KMS-11 (cell line): ENCODE results near the gene ANKRD44.

Experiments
- H2AFZ ChIP-seq: fragments of 200-600 bp; sonication (generic); 2 replicates; pipeline ENCODE4 v1.6.1; 2016; ENCODE audit warnings: antibody characterized with exemption, mixed run types, low read depth
- H3K27ac ChIP-seq: fragments of 200-600 bp; sonication (generic); 2 replicates; pipeline ENCODE4 v1.6.1; 2016; ENCODE audit warnings: mild to moderate bottlenecking, mixed run types
- H3K27me3 ChIP-seq: fragments of 200-600 bp; sonication (generic); 2 replicates; pipeline ENCODE4 v1.6.1; 2017; ENCODE audit warnings: mild to moderate bottlenecking, low read depth, mixed run types, moderate library complexity; ENCODE audit not compliant: insufficient read depth
- H3K36me3 ChIP-seq: fragments of 200-600 bp; sonication (generic); 2 replicates; pipeline ENCODE4 v1.6.1; 2017; ENCODE audit warnings: mild to moderate bottlenecking, mixed run types; ENCODE audit not compliant: insufficient read depth
- H3K4me1 ChIP-seq: fragments of 200-600 bp; sonication (generic); 2 replicates; pipeline ENCODE4 v1.6.1; 2016; ENCODE audit warnings: mild to moderate bottlenecking, low read depth, mixed run types; ENCODE audit not compliant: poor library complexity, severe bottlenecking
- H3K4me2 ChIP-seq: fragments of 200-600 bp; sonication (generic); 2 replicates; pipeline ENCODE4 v1.7.0; 2016; ENCODE audit warnings: mild to moderate bottlenecking, mixed run types
- H3K4me3 ChIP-seq: fragments of 200-600 bp; sonication (generic); IDR thresholded peaks from 2 replicates; pipeline ENCODE4 v1.6.1; 2017; ENCODE audit warnings: low read depth, low read length, mixed read lengths; ENCODE audit not compliant: insufficient read depth
- H3K79me2 ChIP-seq: fragments of 200-600 bp; sonication (generic); 2 replicates; pipeline ENCODE4 v1.6.1; 2016; ENCODE audit warnings: low read depth, mixed run types; ENCODE audit not compliant: insufficient read depth
- H3K9ac ChIP-seq: fragments of 200-600 bp; sonication (generic); 2 replicates; pipeline ENCODE4 v1.6.1; 2016; ENCODE audit warnings: mild to moderate bottlenecking, mixed run types
- H4K20me1 ChIP-seq: fragments of 200-600 bp; sonication (generic); 2 replicates; pipeline ENCODE4 v1.6.1; 2016; ENCODE audit warnings: mild to moderate bottlenecking, mixed run types; ENCODE audit not compliant: insufficient read depth
- TF ChIP-seq, protein P1 (sequence below): fragments of 200-600 bp; sonication (generic); conservative IDR thresholded peaks from 2 replicates; pipeline ENCODE4 v1.6.1; 2017; ENCODE audit warnings: low read depth, mild to moderate bottlenecking, antibody characterized with exemption, low read length, moderate library complexity, mixed read lengths

Gene ANKRD44

DNA sequence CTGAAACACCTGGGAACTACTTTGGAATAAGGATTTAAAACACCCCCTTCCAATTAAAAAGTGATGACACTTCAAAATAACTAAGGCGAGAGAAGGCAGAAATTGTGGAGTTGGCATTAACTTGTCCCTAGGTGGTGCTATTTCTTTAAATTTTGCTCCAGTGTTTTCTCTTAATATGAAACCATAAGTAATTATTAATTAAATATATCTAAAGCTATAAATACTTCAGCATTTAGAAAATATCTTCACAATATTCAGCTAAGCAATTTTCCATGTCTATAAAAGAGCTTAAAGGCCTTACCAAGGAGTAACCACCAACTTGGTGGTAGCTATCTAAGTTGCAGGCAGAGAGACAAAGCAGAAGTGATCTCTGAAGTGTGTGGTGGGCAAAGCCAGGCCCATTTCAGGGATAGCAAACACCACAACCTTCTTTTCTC lies 197.3 kb downstream of the ANKRD44 start:
- Histone ChIP-seq H2AFZ (no peak overlapping the region), H4K20me1 (no peaks in the 10 kb centered on the region)

GRCh38 chr2:197109326-197109725 lies 201.3 kb downstream of the ANKRD44 start:
- TF ChIP-seq, protein P1, sequence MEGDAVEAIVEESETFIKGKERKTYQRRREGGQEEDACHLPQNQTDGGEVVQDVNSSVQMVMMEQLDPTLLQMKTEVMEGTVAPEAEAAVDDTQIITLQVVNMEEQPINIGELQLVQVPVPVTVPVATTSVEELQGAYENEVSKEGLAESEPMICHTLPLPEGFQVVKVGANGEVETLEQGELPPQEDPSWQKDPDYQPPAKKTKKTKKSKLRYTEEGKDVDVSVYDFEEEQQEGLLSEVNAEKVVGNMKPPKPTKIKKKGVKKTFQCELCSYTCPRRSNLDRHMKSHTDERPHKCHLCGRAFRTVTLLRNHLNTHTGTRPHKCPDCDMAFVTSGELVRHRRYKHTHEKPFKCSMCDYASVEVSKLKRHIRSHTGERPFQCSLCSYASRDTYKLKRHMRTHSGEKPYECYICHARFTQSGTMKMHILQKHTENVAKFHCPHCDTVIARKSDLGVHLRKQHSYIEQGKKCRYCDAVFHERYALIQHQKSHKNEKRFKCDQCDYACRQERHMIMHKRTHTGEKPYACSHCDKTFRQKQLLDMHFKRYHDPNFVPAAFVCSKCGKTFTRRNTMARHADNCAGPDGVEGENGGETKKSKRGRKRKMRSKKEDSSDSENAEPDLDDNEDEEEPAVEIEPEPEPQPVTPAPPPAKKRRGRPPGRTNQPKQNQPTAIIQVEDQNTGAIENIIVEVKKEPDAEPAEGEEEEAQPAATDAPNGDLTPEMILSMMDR = no peak
- no peak overlapping the region for H2AFZ ChIP-seq
- no peak overlapping the region for H3K4me2 ChIP-seq
- no peaks in the 10 kb centered on the region for H3K36me3 ChIP-seq
- no peak overlapping the region for H3K4me3 ChIP-seq
- H3K27me3 ChIP-seq = no peaks in the 10 kb centered on the region
- H3K79me2 ChIP-seq = no peaks in the 10 kb centered on the region
- H3K27ac ChIP-seq = no peak overlapping the region
- H3K4me1 ChIP-seq = no peaks in the 10 kb centered on the region
- H3K9ac ChIP-seq = no peak overlapping the region
- no peaks in the 10 kb centered on the region for H4K20me1 ChIP-seq

More for the DNA sequence above, 197.3 kb downstream of the ANKRD44 start:
- Histone ChIP-seq H3K9ac (no peak overlapping the region), H3K27me3 (no peaks in the 10 kb centered on the region), H3K79me2 (no peaks in the 10 kb centered on the region), H3K4me2 (no peak overlapping the region), H3K36me3 (no peaks in the 10 kb centered on the region), H3K4me3 (no peak overlapping the region), H3K27ac (no peak overlapping the region), H3K4me1 (no peaks in the 10 kb centered on the region)
- TF ChIP-seq, protein P1 = peak; percentile 68

- Histone ChIP-seq H3K4me1 (no peaks in the 10 kb centered on the region), H2AFZ (no peak overlapping the region), H3K27ac (no peak overlapping the region), H3K79me2 (no peaks in the 10 kb centered on the region), H3K36me3 (no peaks in the 10 kb centered on the region), H3K4me2 (no peak overlapping the region), H3K4me3 (no peak overlapping the region), H4K20me1 (no peaks in the 10 kb centered on the region), H3K27me3 (no peaks in the 10 kb centered on the region), H3K9ac (no peak overlapping the region)
- TF ChIP-seq, protein P1 = no peak
Measured at GRCh38 chr2:197108758-197109157, 201.8 kb downstream of the ANKRD44 start.

DNA sequence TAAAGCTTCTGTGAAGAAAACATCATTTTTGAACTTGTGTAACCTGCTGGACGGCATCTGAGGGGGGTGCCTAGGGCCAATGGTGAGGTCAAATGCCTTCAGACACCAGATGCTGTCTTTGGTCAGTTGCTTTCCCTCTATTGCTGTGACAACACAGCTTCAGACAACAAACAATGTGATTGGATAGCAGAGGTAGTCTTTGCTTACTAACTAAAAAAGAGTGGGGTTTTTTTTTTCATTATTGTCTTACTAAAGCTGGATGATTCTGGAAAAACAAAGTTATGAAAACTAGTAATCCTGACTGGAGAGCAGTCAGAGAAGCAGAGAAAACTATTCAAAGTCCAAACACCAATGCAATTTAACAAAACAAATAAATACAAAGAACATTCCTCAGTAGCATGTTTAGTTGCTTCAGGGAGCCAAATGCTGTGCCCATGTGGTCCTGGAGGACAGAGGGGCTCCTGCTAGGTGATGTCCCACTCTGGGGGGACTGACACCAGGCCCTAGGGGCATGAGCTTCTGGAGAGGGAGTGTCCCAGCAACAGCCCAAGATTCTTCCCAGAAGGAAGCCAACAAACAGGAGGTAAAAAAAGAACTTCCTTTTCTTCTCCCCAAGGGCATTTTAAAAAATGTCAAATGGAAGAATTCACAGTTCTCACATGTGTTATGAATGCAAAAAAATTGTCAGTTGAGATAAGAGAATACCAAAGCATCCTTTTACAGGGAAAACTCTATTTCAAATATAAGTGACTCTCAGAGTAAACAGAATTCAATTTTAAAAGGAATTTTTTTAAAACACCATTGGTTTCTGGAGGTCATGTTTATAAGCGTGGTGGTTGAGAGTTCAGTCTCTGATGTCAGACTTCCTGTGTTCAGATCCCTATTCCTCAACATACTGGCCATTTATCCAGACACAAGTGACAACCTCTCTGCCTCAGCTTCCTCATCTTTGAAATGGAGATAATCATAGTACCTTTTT lies 203.0 kb downstream of the ANKRD44 start:
- Histone ChIP-seq H3K9ac (no peak overlapping the region), H4K20me1 (no peaks in the 10 kb centered on the region), H3K27ac (no peak overlapping the region), H3K79me2 (no peaks in the 10 kb centered on the region), H3K4me1 (no peaks in the 10 kb centered on the region), H2AFZ (no peak overlapping the region), H3K27me3 (no peaks in the 10 kb centered on the region), H3K36me3 (no peaks in the 10 kb centered on the region), H3K4me2 (no peak overlapping the region), H3K4me3 (no peak overlapping the region)
- TF ChIP-seq, protein P1 = no peak
